HepG2 (cell line): ENCODE results near the gene FUOM. TPM values are rescaled to one million over a fixed set of nuclear protein-coding genes. Genes with fewer than 3 reads are reported as not detected.

Experiments used
- ATAC-seq: fragments of 200-7000 bp; cut with Tn5 transposase; 3 replicates; pipeline ENCODE4 v1.9.1; 2020; ENCODE audit warnings: mild to moderate bottlenecking, moderate library complexity
- BruUV-seq: library from RNA; stranded (reverse); fragments of 400-500 nt; replicated peaks from 2 replicates; lab custom pipeline; 2021; lab: Mats Ljungman, UMichigan
- CTCF ChIA-PET: fragments of 300-600 bp; formaldehyde crosslinking; extraction: SDS; loops from one replicate; lab custom pipeline; 2021; ENCODE audit warnings: low total read pairs, inconsistent platforms, low intra/inter-chr PET ratio; lab: Yijun Ruan, JAX
- POLR2A ChIA-PET: fragments of 350-600 bp; sonication (Branson Sonifier 250); formaldehyde crosslinking; loops from one replicate; lab custom pipeline; 2020; ENCODE audit warnings: antibody characterized with exemption, inconsistent platforms; lab: Yijun Ruan, JAX
- DNase-seq: peaks from one replicate; pipeline ENCODE4 v3.0.0-alpha.2; 2015; ENCODE audit warnings: low spot score
- FAIRE-seq: peaks from 3 replicates; lab custom pipeline; 2011; peaks lifted over from hg19 to GRCh38; lab: Jason Lieb, UNC
- H2AFZ ChIP-seq: one replicate; pipeline ENCODE4 v1.6.1; 2011; ENCODE audit warnings: low read length, inconsistent platforms
- H3K27ac ChIP-seq: fragments of 300-600 bp; 3 replicates; pipeline ENCODE4 v1.8.0; 2011; ENCODE audit warnings: mixed run types, mild to moderate bottlenecking, mixed read lengths, low read length, inconsistent platforms; ENCODE audit not compliant: insufficient read depth; ENCODE audit errors: extremely low read length
- H3K27me3 ChIP-seq, 2 experiments: fragments of 200-600 bp in 1 of 2; 2 replicates in 1 of 2; 3 replicates in 1 of 2; pipeline versions ENCODE4 v1.6.0 to v1.8.0; 2011; ENCODE audit warnings: low read length in 2 of 2, mild to moderate bottlenecking in 2 of 2, moderate library complexity in 2 of 2, inconsistent platforms in 1 of 2; ENCODE audit not compliant: insufficient read depth in 2 of 2, control insufficient read depth in 1 of 2
- H3K36me3 ChIP-seq, 2 experiments: fragments of 200-600 bp in 1 of 2; replicated peaks in 1 of 2; 2 replicates in 1 of 2; 3 replicates in 1 of 2; pipeline versions ENCODE4 v1.5.1 to v1.8.0; 2011; ENCODE audit warnings: low read length in 2 of 2, inconsistent platforms in 1 of 2; ENCODE audit not compliant: insufficient read depth in 2 of 2, control insufficient read depth in 1 of 2
- H3K4me1 ChIP-seq: 2 replicates; pipeline ENCODE4 v1.5.1; 2012; ENCODE audit warnings: low read length, inconsistent platforms; ENCODE audit not compliant: insufficient read depth
- H3K4me2 ChIP-seq: 2 replicates; pipeline ENCODE4 v1.6.0; 2011; ENCODE audit warnings: low read depth, low read length, inconsistent platforms
- H3K4me3 ChIP-seq, 3 experiments: fragments of 200-600 bp in 1 of 3; sonication (generic), shearing (Covaris generic) in 1 of 3; replicated peaks in 1 of 3; 2 replicates each; pipeline ENCODE4 v1.5.1; 2011 to 2016; ENCODE audit warnings: low read length in 3 of 3, inconsistent platforms in 2 of 3, low read depth in 2 of 3, mild to moderate bottlenecking in 2 of 3, control low read depth in 1 of 3, mixed read lengths in 1 of 3; ENCODE audit not compliant: insufficient read depth in 1 of 3
- H3K79me2 ChIP-seq: one replicate; pipeline ENCODE4 v1.6.1; 2011; ENCODE audit warnings: low read length, inconsistent platforms; ENCODE audit not compliant: insufficient read depth
- H3K9ac ChIP-seq: 2 replicates; pipeline ENCODE4 v1.6.0; 2011; ENCODE audit warnings: mild to moderate bottlenecking, low read depth, low read length, inconsistent platforms; ENCODE audit not compliant: insufficient read depth
- H3K9me3 ChIP-seq: 2 replicates; pipeline ENCODE4 v1.5.1; 2012; ENCODE audit warnings: mild to moderate bottlenecking, low read length
- H4K20me1 ChIP-seq: 2 replicates; pipeline ENCODE4 v1.6.0; 2011; ENCODE audit warnings: inconsistent platforms, mild to moderate bottlenecking, low read length, moderate library complexity; ENCODE audit not compliant: insufficient read depth
- ASH2L ChIP-seq: fragments of 300-600, 200-600 bp; sonication (generic); IDR thresholded peaks from 2 replicates; pipeline ENCODE4 v1.7.0; 2017; ENCODE audit warnings: low read depth, mild to moderate bottlenecking, moderate library complexity, mixed read lengths, low read length; ENCODE audit not compliant: insufficient read length
- SETDB1 ChIP-seq: sonication (generic); formaldehyde crosslinking; IDR thresholded peaks from 2 replicates; pipeline ENCODE4 v1.5.1; 2020; ENCODE audit warnings: missing genetic modification reagents, mild to moderate bottlenecking, borderline replicate concordance
- SNAI1 ChIP-seq: sonication (generic); formaldehyde crosslinking; IDR thresholded peaks from 2 replicates; pipeline ENCODE4 v1.5.0; 2020; ENCODE audit warnings: mild to moderate bottlenecking, missing genetic modification reagents, borderline replicate concordance
- ZFP36L1 ChIP-seq: sonication (generic); formaldehyde crosslinking; IDR thresholded peaks from 2 replicates; pipeline ENCODE4 v1.8.0; 2022; ENCODE audit warnings: mild to moderate bottlenecking, missing genetic modification reagents, moderate library complexity
- ZNF891 ChIP-seq: sonication (generic); formaldehyde crosslinking; IDR thresholded peaks from 2 replicates; pipeline ENCODE4 v1.5.0; 2020; ENCODE audit warnings: mild to moderate bottlenecking, missing genetic modification reagents
- ZZZ3 ChIP-seq: sonication (generic); formaldehyde crosslinking; IDR thresholded peaks from 2 replicates; pipeline ENCODE4 v1.4.0; 2020; ENCODE audit warnings: missing genetic modification reagents, mild to moderate bottlenecking, borderline replicate concordance
- WGBS: methylation state at CpG from one replicate; pipeline ENCODE4 v1.1.6; 2017; ENCODE audit warnings: low lambda C conversion rate; 5-methylcytosine and 5-hydroxymethylcytosine counted together
- in situ Hi-C: cut with HindIII; loops from 2 replicates; pipeline ENCODE4 v1.10.0; 2017; ENCODE audit warnings: low pct_unique_long_range_greater_than_20kb; ENCODE audit not compliant: extremely low pct_ligation_motif_present
- intact Hi-C: fragments of 100-400 bp; cut with micrococcal nuclease; formaldehyde crosslinking; loops from one replicate; pipeline ENCODE4 v1.10.0; 2022; ENCODE audit not compliant: unreplicated experiment
- polyA plus RNA-seq, 8 experiments: library from polyadenylated mRNA; depleted of rRNA in 3 of 8; stranded (reverse) in 7 of 8; unstranded in 1 of 8; fragments of >200 nt; fragmentation: Illumina TruSeq in 4 of 8; extraction: Trizol in 4 of 8; gene quantifications; 2 replicates each; pipeline versions ENCODE4 v1.2.1 to v1.2.3, GENCODE V29; 2011 to 2016; ENCODE audit warnings: low read depth in 4 of 8, missing spikeins in 1 of 8, mixed read lengths in 1 of 8; ENCODE audit not compliant: insufficient read depth in 1 of 8
- total RNA-seq, 5 experiments: library from RNA; depleted of rRNA; stranded (reverse); fragments of >200 nt; fragmentation: Illumina TruSeq; extraction: Trizol; gene quantifications; 2 replicates each; pipeline ENCODE4 v1.2.3, GENCODE V29; 2016; ENCODE audit warnings: low read depth in 1 of 5
- TF ChIP-seq, protein P1 (sequence below): IDR thresholded peaks from 2 replicates; pipeline ENCODE4 v1.6.1; 2018; ENCODE audit warnings: missing genetic modification reagents

FUOM gene
- total and polyA plus RNA-seq, 2 of the 13 experiments (the other 11 are each of a cell fraction or from before 2014, with no cell fraction given), result 27.5 to 60.4 TPM

DNA sequence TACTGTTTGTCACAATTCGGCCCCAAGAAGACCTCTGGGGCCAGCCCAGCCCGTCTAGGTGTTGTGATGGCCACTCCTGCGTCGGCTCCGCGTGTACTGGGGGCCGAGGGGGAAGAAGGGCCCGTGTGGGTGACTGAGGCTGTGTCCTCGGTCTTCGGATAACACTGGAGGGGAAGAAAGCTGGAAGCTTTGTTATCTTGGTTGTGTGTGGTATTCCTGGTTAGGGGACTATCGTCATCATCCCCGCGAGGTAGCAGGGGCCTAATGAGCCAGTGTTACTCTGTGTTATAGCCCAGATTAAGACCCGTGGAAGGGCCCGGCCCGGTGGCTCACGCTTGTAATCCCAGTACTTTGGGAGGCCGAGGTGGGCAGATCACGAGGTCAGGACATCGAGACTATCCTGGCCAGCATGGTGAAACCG lies 37.0 kb upstream of the FUOM start:
- Histone ChIP-seq H3K4me2 (peak overlapping the region; percentile 76), H2AFZ (no peak overlapping the region), H3K36me3 (peaks cover 0 to 25% of the 10 kb centered on the region in 2 experiments; a peak in 4 of 5 replicates), H4K20me1 (no peaks in the 10 kb centered on the region), H3K4me3 (peak overlapping the region; percentile 69 to 84 (median 79)), H3K9me3 (no peaks in the 10 kb centered on the region), H3K9ac (peak overlapping the region; percentile 93), H3K27ac (peak overlapping the region; percentile 82), H3K27me3 (no peaks in the 10 kb centered on the region; a peak in 1 of 5 replicates), H3K79me2 (peaks cover 17% of the 10 kb centered on the region), H3K4me1 (peaks cover 19% of the 10 kb centered on the region)
- BruUV-seq, result TSS peak; percentile 62
- no peak for FAIRE-seq
- peak; percentile 13 for ATAC-seq
- ChIA-PET POLR2A (interaction anchor here (1.5 to 3.5 kb wide), 4 partner anchors 9 to 48 kb away, joined by 3 to 21 read pairs (median 11); partner anchors contain the start of genes FUOM, PAOX and PRAP1), CTCF (no interaction called here)
- in situ Hi-C loops, result no loop called here
- 7% methylated on average over 18 of the region's 21 CpGs for WGBS
- intact Hi-C loops, result loop anchor here (2.0 kb wide), 1 partner anchor 66 kb away; no protein-coding TSS in a partner anchor
- DNase-seq, result no peak
- TF ChIP-seq ZFP36L1 (CRISPR knock-in tag) (peak; percentile 76; the same call in 1 of the 2 replicates), ZNF891 (0 out of 2 replicates have a peak, but pooled peaks have one; percentile 5), ASH2L (peak; percentile 0), ZZZ3 (CRISPR knock-in tag) (no peak), SETDB1 (CRISPR knock-in tag) (0 out of 2 replicates have a peak, but pooled peaks have one; percentile 9), SNAI1 (peak; percentile 40; the same call in 1 of the 2 replicates)
- TF ChIP-seq, protein P1, sequence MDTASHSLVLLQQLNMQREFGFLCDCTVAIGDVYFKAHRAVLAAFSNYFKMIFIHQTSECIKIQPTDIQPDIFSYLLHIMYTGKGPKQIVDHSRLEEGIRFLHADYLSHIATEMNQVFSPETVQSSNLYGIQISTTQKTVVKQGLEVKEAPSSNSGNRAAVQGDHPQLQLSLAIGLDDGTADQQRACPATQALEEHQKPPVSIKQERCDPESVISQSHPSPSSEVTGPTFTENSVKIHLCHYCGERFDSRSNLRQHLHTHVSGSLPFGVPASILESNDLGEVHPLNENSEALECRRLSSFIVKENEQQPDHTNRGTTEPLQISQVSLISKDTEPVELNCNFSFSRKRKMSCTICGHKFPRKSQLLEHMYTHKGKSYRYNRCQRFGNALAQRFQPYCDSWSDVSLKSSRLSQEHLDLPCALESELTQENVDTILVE (CRISPR knock-in tag), result no peak
- TF ChIP-seq, all 625 proteins: peak for 5
